CD14-positive monocyte (primary cell): Measurements from ENCODE around the gene UQCR10. TPM values are rescaled to one million over a fixed set of nuclear protein-coding genes. Genes with fewer than 3 reads are reported as not detected.

Experiments
- DNase-seq, 3 donors: peaks; one replicate each; pipeline ENCODE4 v3.0.0-alpha.2; 2011 to 2022
- H2AFZ ChIP-seq: 2 replicates; pipeline ENCODE4 v1.6.0; 2012; ENCODE audit warnings: mild to moderate bottlenecking, low read depth, low read length, inconsistent platforms; ENCODE audit not compliant: insufficient read depth, poor library complexity, severe bottlenecking
- H3K27ac ChIP-seq, 2 donors: 1 replicate in 1 of 2; 2 replicates in 1 of 2; pipeline ENCODE4 v1.5.1; 2012 to 2013; ENCODE audit warnings: low read length in 2 of 2, control low read depth in 1 of 2, inconsistent platforms in 1 of 2, low read depth in 1 of 2, mild to moderate bottlenecking in 1 of 2
- H3K27me3 ChIP-seq, 2 donors: one replicate each; pipeline versions ENCODE4 v1.6.0 to v1.6.1; 2011 to 2013; ENCODE audit warnings: low read length in 2 of 2; ENCODE audit not compliant: control insufficient read depth in 2 of 2, insufficient read depth in 2 of 2
- H3K36me3 ChIP-seq, 2 donors: replicated peaks in 1 of 2; 1 replicate in 1 of 2; 2 replicates in 1 of 2; pipeline versions ENCODE4 v1.5.1 to v1.6.1; 2012 to 2013; ENCODE audit warnings: low read length in 2 of 2, control low read depth in 1 of 2, inconsistent platforms in 1 of 2, mild to moderate bottlenecking in 1 of 2; ENCODE audit not compliant: insufficient read depth in 2 of 2, control insufficient read depth in 1 of 2
- H3K4me1 ChIP-seq, 2 donors: 1 replicate in 1 of 2; 2 replicates in 1 of 2; pipeline versions ENCODE4 v1.5.1 to v1.6.1; 2012 to 2013; ENCODE audit warnings: low read length in 2 of 2, control low read depth in 1 of 2, inconsistent platforms in 1 of 2, mild to moderate bottlenecking in 1 of 2, moderate library complexity in 1 of 2; ENCODE audit not compliant: insufficient read depth in 2 of 2, control insufficient read depth in 1 of 2
- H3K4me2 ChIP-seq: replicated peaks from 2 replicates; pipeline ENCODE3; 2012; ENCODE audit warnings: low read length, moderate library complexity, mild to moderate bottlenecking; ENCODE audit not compliant: poor library complexity, severe bottlenecking; ENCODE audit errors: extremely low read depth
- H3K4me3 ChIP-seq, 3 experiments: fragments of 200-600 bp in 1 of 3; sonication (generic) in 1 of 3; replicated peaks in 1 of 3; 1 replicate in 2 of 3; 2 replicates in 1 of 3; pipeline ENCODE4 v1.5.1; 2011 to 2013; ENCODE audit warnings: low read length in 3 of 3, mild to moderate bottlenecking in 3 of 3, control low read depth in 2 of 3, low read depth in 2 of 3, inconsistent platforms in 1 of 3, moderate library complexity in 1 of 3
- H3K79me2 ChIP-seq: 2 replicates; pipeline ENCODE4 v1.6.0; 2012; ENCODE audit warnings: mild to moderate bottlenecking, control low read depth, inconsistent platforms, low read length, moderate library complexity; ENCODE audit not compliant: insufficient read depth
- H3K9ac ChIP-seq: 2 replicates; pipeline ENCODE4 v1.6.0; 2017; ENCODE audit warnings: low read length, mild to moderate bottlenecking; ENCODE audit not compliant: insufficient read depth, poor library complexity, severe bottlenecking
- H3K9me3 ChIP-seq, 2 donors: replicated peaks in 1 of 2; 1 replicate in 1 of 2; 2 replicates in 1 of 2; pipeline versions ENCODE4 v1.5.1 to v1.6.1; 2012 to 2013; ENCODE audit warnings: low read length in 2 of 2, control low read depth in 1 of 2; ENCODE audit not compliant: control insufficient read depth in 1 of 2, insufficient read depth in 1 of 2
- H4K20me1 ChIP-seq: 2 replicates; pipeline ENCODE4 v1.6.0; 2012; ENCODE audit warnings: mild to moderate bottlenecking, low read length, control low read depth, moderate library complexity; ENCODE audit not compliant: insufficient read depth
- H3K27ac Mint-ChIP-seq, 7 donors: one replicate each; pipeline ENCODE4 v1.8.0; 2020; ENCODE audit warnings: mild to moderate bottlenecking in 7 of 7, mixed read lengths in 7 of 7, moderate library complexity in 6 of 7, inconsistent platforms in 2 of 7
- H3K27me3 Mint-ChIP-seq, 3 donors: one replicate each; pipeline ENCODE4 v1.8.0; 2021 to 2022; ENCODE audit warnings: low read depth in 3 of 3, mild to moderate bottlenecking in 3 of 3, mixed read lengths in 3 of 3, moderate library complexity in 3 of 3, inconsistent platforms in 1 of 3
- H3K36me3 Mint-ChIP-seq, 2 donors: one replicate each; pipeline ENCODE4 v1.8.0; 2020; ENCODE audit warnings: mixed read lengths in 2 of 2, inconsistent platforms in 1 of 2, mild to moderate bottlenecking in 1 of 2
- H3K4me1 Mint-ChIP-seq: one replicate; pipeline ENCODE4 v1.8.0; 2020; ENCODE audit warnings: mild to moderate bottlenecking, mixed read lengths
- H3K4me3 Mint-ChIP-seq, 2 donors: one replicate each; pipeline ENCODE4 v1.8.0; 2020; ENCODE audit warnings: mild to moderate bottlenecking in 2 of 2, mixed read lengths in 2 of 2, moderate library complexity in 1 of 2
- H3K9me3 Mint-ChIP-seq, 7 donors: one replicate each; pipeline ENCODE4 v1.8.0; 2020 to 2022; ENCODE audit warnings: mixed read lengths in 7 of 7, mild to moderate bottlenecking in 6 of 7, moderate library complexity in 6 of 7, inconsistent platforms in 2 of 7
- WGBS: methylation state at CpG from one replicate; pipeline ENCODE4 v1.1.5; 2013; ENCODE audit warnings: missing lambda C conversion rate; ENCODE audit not compliant: insufficient coverage; 5-methylcytosine and 5-hydroxymethylcytosine counted together
- intact Hi-C, 2 donors: fragments of 100-400 bp; cut with micrococcal nuclease; formaldehyde crosslinking; loops; one replicate each; pipeline versions ENCODE4 v1.15.0 to v1.15.1; 2023
- polyA plus RNA-seq, 3 donors: library from polyadenylated mRNA; depleted of rRNA in 1 of 3; unstranded in 2 of 3; stranded (reverse) in 1 of 3; fragments of 300-500 nt in 2 of 3; fragments of >200 nt in 1 of 3; fragmentation: Illumina TruSeq in 2 of 3; gene quantifications; 1 replicate in 2 of 3; 2 replicates in 1 of 3; pipeline ENCODE4 v1.2.3, GENCODE V29; 2012 to 2021
- TF ChIP-seq, protein P1 (sequence below): fragments of 200-600 bp; IDR thresholded peaks from one replicate; pipeline ENCODE4 v1.8.0; 2022; ENCODE audit warnings: antibody characterized with exemption, mild to moderate bottlenecking

Gene UQCR10
- polyA plus RNA-seq, 3 donors = 99.0 to 314 (median 287) TPM

- Mint-ChIP-seq H3K9me3 (no peaks in the 10 kb centered on the region), H3K27me3 (peaks cover 0 to 4% (median 2%) of the 10 kb centered on the region in 3 donors), H3K36me3 (peaks cover 16 to 23% of the 10 kb centered on the region in 2 donors), H3K27ac (peak overlapping the region in 1 of 7 donors; percentile 73), H3K4me3 (no peak overlapping the region), H3K4me1 (peaks cover 12% of the 10 kb centered on the region)
- TF ChIP-seq, protein P1, sequence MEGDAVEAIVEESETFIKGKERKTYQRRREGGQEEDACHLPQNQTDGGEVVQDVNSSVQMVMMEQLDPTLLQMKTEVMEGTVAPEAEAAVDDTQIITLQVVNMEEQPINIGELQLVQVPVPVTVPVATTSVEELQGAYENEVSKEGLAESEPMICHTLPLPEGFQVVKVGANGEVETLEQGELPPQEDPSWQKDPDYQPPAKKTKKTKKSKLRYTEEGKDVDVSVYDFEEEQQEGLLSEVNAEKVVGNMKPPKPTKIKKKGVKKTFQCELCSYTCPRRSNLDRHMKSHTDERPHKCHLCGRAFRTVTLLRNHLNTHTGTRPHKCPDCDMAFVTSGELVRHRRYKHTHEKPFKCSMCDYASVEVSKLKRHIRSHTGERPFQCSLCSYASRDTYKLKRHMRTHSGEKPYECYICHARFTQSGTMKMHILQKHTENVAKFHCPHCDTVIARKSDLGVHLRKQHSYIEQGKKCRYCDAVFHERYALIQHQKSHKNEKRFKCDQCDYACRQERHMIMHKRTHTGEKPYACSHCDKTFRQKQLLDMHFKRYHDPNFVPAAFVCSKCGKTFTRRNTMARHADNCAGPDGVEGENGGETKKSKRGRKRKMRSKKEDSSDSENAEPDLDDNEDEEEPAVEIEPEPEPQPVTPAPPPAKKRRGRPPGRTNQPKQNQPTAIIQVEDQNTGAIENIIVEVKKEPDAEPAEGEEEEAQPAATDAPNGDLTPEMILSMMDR = no peak
- Histone ChIP-seq H3K9me3 (no peaks in the 10 kb centered on the region), H3K36me3 (peaks cover 3 to 30% of the 10 kb centered on the region in 2 donors), H2AFZ (no peak overlapping the region), H3K79me2 (peaks cover 16% of the 10 kb centered on the region), H3K27ac (no peak overlapping the region), H3K9ac (no peak overlapping the region), H4K20me1 (peaks cover 2% of the 10 kb centered on the region), H3K4me1 (peaks cover 12 to 14% of the 10 kb centered on the region in 2 donors), H3K27me3 (no peaks in the 10 kb centered on the region), H3K4me2 (no peak overlapping the region), H3K4me3 (no peak overlapping the region)
- WGBS = 95% methylated on average over 9 of the region's 9 CpGs
- DNase-seq = no peak
- intact Hi-C loops = no loop called here
Observed at GRCh38 chr22:29755889-29756288, 11.3 kb upstream of the UQCR10 start.

DNA sequence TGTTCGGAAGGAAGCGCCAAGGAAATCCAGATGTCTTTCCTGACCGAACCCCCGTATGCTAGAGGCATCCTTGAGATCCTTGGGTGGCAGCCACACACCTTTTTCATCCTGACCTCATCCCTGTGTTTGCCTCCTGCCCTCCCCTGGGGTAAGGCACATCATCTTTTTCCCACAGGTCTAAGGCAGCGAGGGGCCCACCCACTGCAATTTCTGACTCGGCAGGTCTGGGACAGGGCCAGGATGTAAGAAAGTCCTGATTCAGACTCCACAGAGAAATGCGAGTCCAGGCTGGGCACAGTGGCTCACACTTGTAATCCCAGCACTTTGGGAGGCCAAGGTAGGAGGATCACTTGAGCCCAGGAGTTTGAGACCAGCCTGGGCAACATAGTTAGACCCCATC, 10.8 kb upstream of the UQCR10 start:
- Histone ChIP-seq H3K9ac (no peak overlapping the region), H3K36me3 (peaks cover 3 to 30% of the 10 kb centered on the region in 2 donors), H4K20me1 (peaks cover 2% of the 10 kb centered on the region), H3K4me1 (peaks cover 7 to 9% of the 10 kb centered on the region in 2 donors), H3K27ac (no peak overlapping the region), H3K4me3 (no peak overlapping the region), H3K79me2 (peaks cover 16% of the 10 kb centered on the region), H3K4me2 (no peak overlapping the region), H3K9me3 (no peaks in the 10 kb centered on the region), H2AFZ (no peak overlapping the region), H3K27me3 (no peaks in the 10 kb centered on the region)
- 90% methylated on average over 6 of the region's 7 CpGs for WGBS
- peaks cover 0 to 4% (median 2%) of the 10 kb centered on the region in 3 donors for H3K27me3 Mint-ChIP-seq
- intact Hi-C loops = no loop called here
- H3K36me3 Mint-ChIP-seq = peaks cover 16 to 23% of the 10 kb centered on the region in 2 donors
- H3K4me3 Mint-ChIP-seq = no peak overlapping the region
- peak overlapping the region in 1 of 7 donors; percentile 58 for H3K27ac Mint-ChIP-seq
- TF ChIP-seq, protein P1 = no peak
- no peak for DNase-seq
- no peaks in the 10 kb centered on the region for H3K9me3 Mint-ChIP-seq
- H3K4me1 Mint-ChIP-seq = peaks cover 8% of the 10 kb centered on the region
